SU-DHL-6 (cell line): ENCODE data around the gene SLC12A5.

Source experiments
- H2AFZ ChIP-seq: fragments of 200-600 bp; sonication (generic); 2 replicates; pipeline ENCODE4 v1.6.1; 2014; ENCODE audit warnings: low read depth, mild to moderate bottlenecking, moderate library complexity, mixed read lengths, antibody characterized with exemption, low read length; ENCODE audit not compliant: severe bottlenecking
- H3F3A ChIP-seq: fragments of 200-600 bp; shearing (Covaris generic); 2 replicates; pipeline ENCODE4 v1.6.0; 2016; ENCODE audit warnings: antibody characterized with exemption, mild to moderate bottlenecking; ENCODE audit not compliant: insufficient read depth
- H3K27ac ChIP-seq: fragments of 200-600 bp; sonication (generic); 2 replicates; pipeline ENCODE4 v1.5.1; 2016; ENCODE audit warnings: low read depth, mild to moderate bottlenecking, low read length, moderate library complexity, mixed read lengths
- H3K27me3 ChIP-seq: fragments of 200-600 bp; sonication (generic), shearing (Covaris generic); 2 replicates; pipeline ENCODE4 v1.6.0; 2014; ENCODE audit warnings: mild to moderate bottlenecking, low read length
- H3K36me3 ChIP-seq: fragments of 200-600 bp; sonication (generic); 2 replicates; pipeline ENCODE4 v1.6.1; 2014; ENCODE audit warnings: mild to moderate bottlenecking, low read length, mixed read lengths
- H3K4me2 ChIP-seq: fragments of 300-600, 200-600 bp; shearing (Covaris generic), sonication (generic); 2 replicates; pipeline ENCODE4 v1.6.0; 2014; ENCODE audit warnings: low read length, low read depth, mild to moderate bottlenecking; ENCODE audit not compliant: poor library complexity, severe bottlenecking
- H3K4me3 ChIP-seq: fragments of 200-600 bp; sonication (generic); 2 replicates; pipeline ENCODE4 v1.5.1; 2014; ENCODE audit warnings: antibody characterized with exemption, low read length, mild to moderate bottlenecking, mixed read lengths; ENCODE audit not compliant: insufficient read depth, poor library complexity, severe bottlenecking
- H3K79me2 ChIP-seq: fragments of 200-600 bp; sonication (generic); 2 replicates; pipeline ENCODE4 v1.6.1; 2014; ENCODE audit warnings: mild to moderate bottlenecking, low read length, moderate library complexity; ENCODE audit not compliant: insufficient read depth
- H3K9ac ChIP-seq: fragments of 200-600 bp; sonication (generic); 2 replicates; pipeline ENCODE4 v1.7.0; 2014; ENCODE audit warnings: mild to moderate bottlenecking, low read length
- H3K9me2 ChIP-seq: fragments of 200-600 bp; sonication (generic); replicated peaks from 2 replicates; pipeline ENCODE4 v1.6.1; 2014; ENCODE audit warnings: low read length; ENCODE audit not compliant: insufficient read depth
- H3K9me3 ChIP-seq: fragments of 200-600 bp; sonication (generic); 2 replicates; pipeline ENCODE4 v1.6.1; 2014; ENCODE audit warnings: low read length, mixed read lengths; ENCODE audit not compliant: insufficient read depth
- H4K20me1 ChIP-seq: fragments of 200-600 bp; sonication (generic); 2 replicates; pipeline ENCODE4 v1.6.1; 2014; ENCODE audit warnings: low read depth, mild to moderate bottlenecking, antibody characterized with exemption, low read length, moderate library complexity, mixed read lengths
- CTCF ChIP-seq: fragments of 200-600 bp; sonication (generic); IDR thresholded peaks from one replicate; pipeline ENCODE4 v1.5.1; 2017; ENCODE audit warnings: antibody characterized with exemption, mild to moderate bottlenecking, low read length, moderate library complexity; ENCODE audit not compliant: insufficient read depth, poor library complexity, severe bottlenecking
- EZH2phosphoT487 ChIP-seq: fragments of 200-600 bp; sonication (generic), shearing (Covaris generic); conservative IDR thresholded peaks from 2 replicates; pipeline ENCODE4 v1.6.1; 2018; ENCODE audit warnings: mild to moderate bottlenecking, antibody characterized with exemption, low read length, moderate library complexity, mixed read lengths

Gene SLC12A5

GRCh38 chr20:46073024-46073423 is 44.0 kb downstream of the SLC12A5 start:
- Histone ChIP-seq H3K4me3 (no peak overlapping the region), H3K4me2 (no peak overlapping the region), H3K36me3 (peaks cover 14% of the 10 kb centered on the region; the same call in 1 of the 2 replicates), H2AFZ (no peak overlapping the region), H3F3A (no peaks in the 10 kb centered on the region), H3K9me2 (no peaks in the 10 kb centered on the region), H3K9me3 (no peaks in the 10 kb centered on the region), H3K9ac (no peak overlapping the region), H3K27ac (no peak overlapping the region), H4K20me1 (no peaks in the 10 kb centered on the region), H3K27me3 (no peaks in the 10 kb centered on the region), H3K79me2 (0 out of 2 replicates have a peak, but pooled peaks cover 13% of the 10 kb centered on the region)
- TF ChIP-seq EZH2phosphoT487 (no peak), CTCF (no peak)

- H4K20me1 ChIP-seq = no peaks in the 10 kb centered on the region
- no peak overlapping the region for H3K4me3 ChIP-seq
- H3K9me2 ChIP-seq = no peaks in the 10 kb centered on the region
- H3K9ac ChIP-seq = no peak overlapping the region
- no peaks in the 10 kb centered on the region for H3F3A ChIP-seq
- H3K4me2 ChIP-seq = no peak overlapping the region
- no peaks in the 10 kb centered on the region for H3K27me3 ChIP-seq
- 0 out of 2 replicates have a peak, but pooled peaks cover 16% of the 10 kb centered on the region for H3K79me2 ChIP-seq
- peaks cover 10% of the 10 kb centered on the region; the same call in 1 of the 2 replicates for H3K36me3 ChIP-seq
- no peak for TF ChIP-seq EZH2phosphoT487
- TF ChIP-seq CTCF = no peak
- H2AFZ ChIP-seq = no peak overlapping the region
- H3K27ac ChIP-seq = no peak overlapping the region
- no peaks in the 10 kb centered on the region for H3K9me3 ChIP-seq
These were observed 44.4 kb downstream of the SLC12A5 start for GRCh38 chr20:46073443-46073842.

- H3K4me2 ChIP-seq = no peak overlapping the region
- H3K36me3 ChIP-seq = 0 out of 2 replicates have a peak, but pooled peaks cover 7% of the 10 kb centered on the region
- TF ChIP-seq EZH2phosphoT487 (no peak), CTCF (no peak)
- no peaks in the 10 kb centered on the region for H3F3A ChIP-seq
- H2AFZ ChIP-seq = no peak overlapping the region
- no peak overlapping the region for H3K9ac ChIP-seq
- H3K79me2 ChIP-seq = 0 out of 2 replicates have a peak, but pooled peaks cover 21% of the 10 kb centered on the region
- no peaks in the 10 kb centered on the region for H3K9me2 ChIP-seq
- H3K9me3 ChIP-seq = no peaks in the 10 kb centered on the region
- no peak overlapping the region for H3K27ac ChIP-seq
- no peaks in the 10 kb centered on the region for H4K20me1 ChIP-seq
- no peak overlapping the region for H3K4me3 ChIP-seq
- no peaks in the 10 kb centered on the region for H3K27me3 ChIP-seq
These were observed 45.0 kb downstream of the SLC12A5 start for GRCh38 chr20:46074006-46074405.

GRCh38 chr20:46076806-46077205 is 47.8 kb downstream of the SLC12A5 start:
- no peaks in the 10 kb centered on the region; the same call in 1 of the 2 replicates for H3F3A ChIP-seq
- H3K79me2 ChIP-seq = peaks cover 48% of the 10 kb centered on the region
- TF ChIP-seq CTCF (no peak), EZH2phosphoT487 (no peak)
- H3K4me3 ChIP-seq = no peak overlapping the region
- H3K4me2 ChIP-seq = no peak overlapping the region
- H3K36me3 ChIP-seq = 0 out of 2 replicates have a peak, but pooled peaks cover 7% of the 10 kb centered on the region
- no peaks in the 10 kb centered on the region for H3K9me3 ChIP-seq
- no peaks in the 10 kb centered on the region for H3K27me3 ChIP-seq
- no peak overlapping the region for H3K27ac ChIP-seq
- peaks cover 18% of the 10 kb centered on the region for H4K20me1 ChIP-seq
- no peak overlapping the region for H3K9ac ChIP-seq
- no peaks in the 10 kb centered on the region for H3K9me2 ChIP-seq
- H2AFZ ChIP-seq = no peak overlapping the region
